ENCODE measurements around the gene CNTN4. TPM values are rescaled to one million over a fixed set of nuclear protein-coding genes. Genes with fewer than 3 reads are reported as not detected.

Gene CNTN4
- total and polyA plus RNA-seq, 2 of the 8 experiments (the other 6 are each of a cell fraction or from before 2014, with no cell fraction given) = 0.41 to 2.2 TPM

DNA sequence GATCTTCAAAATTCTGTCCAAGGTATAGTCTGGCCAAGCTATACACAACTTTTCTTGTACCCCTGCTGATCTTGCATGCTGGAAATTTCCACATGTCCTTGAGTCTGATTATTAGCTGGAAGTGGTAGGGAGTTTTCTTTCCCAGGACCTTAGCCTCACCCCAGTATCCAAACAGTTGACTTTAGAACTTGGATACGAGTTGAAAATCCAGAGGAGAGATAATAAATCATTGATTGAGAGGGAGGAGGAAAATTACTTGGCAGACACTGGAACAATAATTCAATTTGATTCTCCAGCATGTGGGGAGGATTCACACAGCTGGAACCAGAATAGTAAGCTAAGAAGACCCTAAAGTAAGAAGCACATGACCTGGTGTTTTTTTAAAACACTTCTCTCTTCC, 895.1 kb downstream of the CNTN4 start:
- FAIRE-seq (no peak), DNase-seq (ENCODE audit: low read depth in 1 of 2, low spot score in 2 of 2) (no peak)
- Histone ChIP-seq H3K4me1 (replicated peaks in 1 of 4; ENCODE audit: control insufficient read depth in 3 of 4, insufficient read depth in 4 of 4, low read length in 3 of 4) (peaks cover 0 to 4% (median 1%) of the 10 kb centered on the region in 4 experiments; a peak in 1 of 7 replicates), H4K8ac (ENCODE audit: extremely low read depth, insufficient read depth, low read length) (no peak overlapping the region), H3K79me1 (ENCODE audit: low read depth, low read length) (no peaks in the 10 kb centered on the region), H3K23me2 (ENCODE audit: low read depth, low read length) (no peaks in the 10 kb centered on the region), H2AK5ac (ENCODE audit: low read depth, low read length) (no peak overlapping the region), H3K23ac (ENCODE audit: insufficient read length) (no peak overlapping the region), H2BK12ac (ENCODE audit: low read depth, low read length) (no peak overlapping the region), H4K5ac (ENCODE audit: insufficient read length, low read depth, low read length) (no peak overlapping the region), H2BK20ac (ENCODE audit: low read length) (no peak overlapping the region), H3K27ac (ENCODE audit: low read depth, low read length) (no peak overlapping the region), H3K4me3 (ENCODE audit: extremely low read depth in 1 of 4, insufficient read depth in 2 of 4, low read depth in 3 of 4, low read length in 4 of 4) (no peak overlapping the region), H3K9ac (replicated peaks in 1 of 4; ENCODE audit: extremely low read depth in 1 of 4, low read depth in 3 of 4, low read length in 3 of 4) (no peak overlapping the region), H3K9me3 (ENCODE audit: insufficient read depth in 2 of 2, low read depth in 1 of 2, low read length in 1 of 2) (no peaks in the 10 kb centered on the region), H2BK5ac (ENCODE audit: low read depth, low read length) (no peak overlapping the region), H2BK120ac (replicated peaks; ENCODE audit: low read depth, low read length) (no peak overlapping the region), H3K36me3 (ENCODE audit: control insufficient read depth in 2 of 4, insufficient read depth in 4 of 4, low read length in 3 of 4) (no peaks in the 10 kb centered on the region), H3K4me2 (ENCODE audit: insufficient read depth in 1 of 2, low read depth in 2 of 2, low read length in 2 of 2) (no peak overlapping the region), H4K91ac (replicated peaks; ENCODE audit: insufficient read length, low read length) (no peak overlapping the region), H2AFZ (ENCODE audit: low read length) (no peak overlapping the region), H3K27me3 (replicated peaks in 1 of 4; ENCODE audit: control insufficient read depth in 3 of 4, extremely low read depth in 1 of 4, insufficient read depth in 3 of 4, low read length in 3 of 4) (no peaks in the 10 kb centered on the region), H3K18ac (ENCODE audit: extremely low read depth, low read length) (no peak overlapping the region), H3K14ac (ENCODE audit: insufficient read length) (no peak overlapping the region), H4K20me1 (replicated peaks in 1 of 2; ENCODE audit: control insufficient read depth in 1 of 2, insufficient read depth in 2 of 2, low read length in 2 of 2) (no peaks in the 10 kb centered on the region), H3K79me2 (ENCODE audit: control insufficient read depth in 1 of 2, insufficient read depth in 2 of 2, low read length in 2 of 2) (no peaks in the 10 kb centered on the region), H2BK15ac (ENCODE audit: low read length) (no peak overlapping the region), H3K4ac (replicated peaks; ENCODE audit: insufficient read length, low read depth, low read length) (no peak overlapping the region), H3K56ac (replicated peaks; ENCODE audit: insufficient read length, low read depth, low read length) (no peak overlapping the region)
- CTCF ChIA-PET (ENCODE audit: partially characterized antibody) = interaction anchor here (1.7 kb wide), 1 partner anchor 13 kb away, joined by 7 read pairs; no protein-coding TSS in a partner anchor
- 87% methylated on average over 1 of the region's 1 CpG; no CpG with 5 or more reads in 1 of the 2 experiments for WGBS, 2 experiments (ENCODE audit: extremely low coverage in 1 of 2, insufficient coverage in 1 of 2, insufficient read length in 1 of 2, insufficient replicate concordance in 2 of 2, low coverage in 1 of 2, low lambda C conversion rate in 2 of 2, missing lambda C conversion rate in 1 of 2)
- POLR2A ChIA-PET (ENCODE audit: partially characterized antibody) = no interaction called here
- no peak for TF ChIP-seq KDM4A (IDR thresholded peaks at IDR 0.05; ENCODE audit: low read depth, low read length, severe bottlenecking)
- no peak for TF ChIP-seq GTF2F1 (IDR thresholded peaks at IDR 0.05; ENCODE audit: borderline replicate concordance, low read depth, low read length)
- no peak for TF ChIP-seq SP4 (IDR thresholded peaks at IDR 0.05; ENCODE audit: low read length)
- no peak for TF ChIP-seq NANOG (IDR thresholded peaks at IDR 0.05; ENCODE audit: insufficient read depth, low read depth, low read length, poor library complexity, severe bottlenecking)
- TF ChIP-seq BRCA1 (IDR thresholded peaks at IDR 0.05; ENCODE audit: low read depth, low read length) = no peak
- TF ChIP-seq RAD21 (IDR thresholded peaks at IDR 0.05 in 1 of 2, conservative IDR thresholded peaks at IDR 0.05 in 1 of 2; ENCODE audit: low read depth in 2 of 2, low read length in 2 of 2) = no peak
- no peak for TF ChIP-seq TAF7 (optimal IDR thresholded peaks at IDR 0.05; ENCODE audit: borderline replicate concordance, low read depth, low read length)
- TF ChIP-seq, protein P1, sequence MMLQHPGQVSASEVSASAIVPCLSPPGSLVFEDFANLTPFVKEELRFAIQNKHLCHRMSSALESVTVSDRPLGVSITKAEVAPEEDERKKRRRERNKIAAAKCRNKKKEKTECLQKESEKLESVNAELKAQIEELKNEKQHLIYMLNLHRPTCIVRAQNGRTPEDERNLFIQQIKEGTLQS (IDR thresholded peaks at IDR 0.05; ENCODE audit: insufficient read depth, low read depth, low read length) = no peak
- TF ChIP-seq, protein P2, sequence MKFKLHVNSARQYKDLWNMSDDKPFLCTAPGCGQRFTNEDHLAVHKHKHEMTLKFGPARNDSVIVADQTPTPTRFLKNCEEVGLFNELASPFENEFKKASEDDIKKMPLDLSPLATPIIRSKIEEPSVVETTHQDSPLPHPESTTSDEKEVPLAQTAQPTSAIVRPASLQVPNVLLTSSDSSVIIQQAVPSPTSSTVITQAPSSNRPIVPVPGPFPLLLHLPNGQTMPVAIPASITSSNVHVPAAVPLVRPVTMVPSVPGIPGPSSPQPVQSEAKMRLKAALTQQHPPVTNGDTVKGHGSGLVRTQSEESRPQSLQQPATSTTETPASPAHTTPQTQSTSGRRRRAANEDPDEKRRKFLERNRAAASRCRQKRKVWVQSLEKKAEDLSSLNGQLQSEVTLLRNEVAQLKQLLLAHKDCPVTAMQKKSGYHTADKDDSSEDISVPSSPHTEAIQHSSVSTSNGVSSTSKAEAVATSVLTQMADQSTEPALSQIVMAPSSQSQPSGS (IDR thresholded peaks at IDR 0.05; ENCODE audit: low read length) = no peak
- TF ChIP-seq ASH2L (IDR thresholded peaks at IDR 0.05; ENCODE audit: low read length) = no peak
- TF ChIP-seq SIN3A (conservative IDR thresholded peaks at IDR 0.05 in 1 of 2, IDR thresholded peaks at IDR 0.05 in 1 of 2; ENCODE audit: low read depth in 1 of 2, low read length in 2 of 2) = no peak
